ENCODE measurements around the gene OMP.

OMP gene

DNA sequence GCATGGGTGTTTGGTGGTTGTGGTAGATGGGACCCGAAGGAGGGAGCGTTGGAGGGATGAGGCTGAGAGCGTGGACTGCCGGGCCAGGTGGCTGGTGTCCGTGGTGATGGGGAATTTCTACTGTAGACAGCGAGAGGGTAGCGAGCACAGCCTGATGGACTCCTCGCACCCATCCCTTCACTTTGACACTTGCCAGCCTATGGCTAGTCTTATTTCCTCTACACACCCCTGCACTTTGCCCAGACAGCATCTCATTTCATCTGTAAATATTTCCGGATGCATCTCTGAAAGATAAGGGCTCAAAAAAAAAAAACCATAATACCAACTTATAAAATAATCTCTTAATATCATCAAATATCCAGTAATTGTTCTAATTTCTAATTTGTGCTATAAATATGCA lies 5.8 kb downstream of the OMP start:
- DNase-seq, result no peak

DNA sequence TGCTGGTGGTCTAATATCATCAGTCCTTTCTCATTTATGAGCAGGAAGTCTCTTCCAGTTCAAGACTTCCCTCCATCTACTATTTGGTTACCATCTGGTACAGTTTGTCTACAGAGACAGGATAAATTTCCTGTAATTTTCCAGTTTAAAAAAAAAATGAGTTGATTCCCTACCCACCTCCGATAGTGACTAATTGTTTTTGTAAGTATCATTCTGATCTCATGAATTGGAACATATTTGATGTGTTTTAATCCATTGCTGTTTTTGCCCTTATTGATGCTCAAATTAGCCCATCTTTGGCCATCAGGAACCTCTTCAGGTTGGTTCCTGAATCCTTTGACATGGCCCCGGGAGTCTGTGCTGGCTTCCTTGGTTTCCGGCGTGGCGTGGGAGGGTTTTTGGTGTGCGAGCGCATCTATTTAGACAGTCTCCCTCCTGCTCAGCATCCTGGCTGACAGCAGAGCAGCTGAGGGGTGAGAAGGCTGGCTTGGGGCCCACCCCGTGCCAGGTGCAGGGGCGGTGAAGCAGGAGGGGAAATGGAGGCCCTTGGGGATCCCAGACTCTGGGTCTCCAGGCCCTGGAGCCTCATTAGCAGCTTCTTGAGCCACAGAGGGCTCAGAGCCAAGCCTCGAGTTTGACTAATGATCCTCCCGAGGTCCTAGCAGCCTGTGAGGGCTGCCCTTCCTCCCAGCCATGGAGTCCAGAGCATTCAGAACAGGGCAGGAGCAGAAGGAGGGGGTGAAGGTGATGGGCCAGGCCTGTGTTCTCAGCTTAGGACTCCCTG lies 6.8 kb downstream of the OMP start:
- no peak for DNase-seq

- no peak for DNase-seq
These were observed 8.2 kb downstream of the OMP start for GRCh38 chr11:77110836-77111235.

- DNase-seq, result no peak
These were observed 8.6 kb downstream of the OMP start for GRCh38 chr11:77111277-77111676.

- no peak for DNase-seq
These were observed 9.3 kb downstream of the OMP start for GRCh38 chr11:77111946-77112345.

GRCh38 chr11:77112641-77113381 lies 10.2 kb downstream of the OMP start:
- no peak for DNase-seq

DNA sequence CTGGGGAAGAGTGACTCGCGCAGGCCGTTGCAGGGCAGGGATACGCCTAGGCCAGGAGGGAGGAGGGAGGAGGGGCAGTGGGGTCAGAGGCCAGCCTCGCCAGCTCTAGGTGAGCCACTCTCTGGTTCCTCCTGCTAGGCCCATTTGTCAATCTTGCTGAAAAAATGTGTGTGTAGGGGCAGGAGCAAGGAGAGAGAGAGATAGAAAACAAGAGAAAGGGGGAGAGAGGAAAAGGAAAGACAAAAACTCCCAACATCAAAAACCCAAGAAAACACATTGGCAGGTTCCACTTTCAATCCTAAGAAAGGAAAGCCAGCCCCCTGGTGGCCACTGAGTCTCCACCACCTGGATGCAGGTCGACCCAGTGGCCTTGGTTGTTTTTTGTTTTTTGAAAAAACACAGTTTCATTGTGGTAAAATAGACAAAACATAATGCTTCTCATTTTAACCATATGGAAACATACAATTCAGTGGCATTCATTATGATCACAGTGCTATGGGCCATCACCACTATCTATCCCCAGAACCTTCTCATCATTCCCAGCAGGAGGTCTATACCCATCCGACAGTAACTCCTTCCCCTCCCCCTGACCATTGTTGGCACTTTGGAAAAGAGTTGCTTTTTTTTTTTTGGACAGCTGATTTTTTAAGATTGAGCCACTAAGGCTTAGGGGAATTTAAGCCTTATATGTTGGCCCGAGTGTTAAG lies 10.9 kb downstream of the OMP start:
- DNase-seq, result no peak

DNA sequence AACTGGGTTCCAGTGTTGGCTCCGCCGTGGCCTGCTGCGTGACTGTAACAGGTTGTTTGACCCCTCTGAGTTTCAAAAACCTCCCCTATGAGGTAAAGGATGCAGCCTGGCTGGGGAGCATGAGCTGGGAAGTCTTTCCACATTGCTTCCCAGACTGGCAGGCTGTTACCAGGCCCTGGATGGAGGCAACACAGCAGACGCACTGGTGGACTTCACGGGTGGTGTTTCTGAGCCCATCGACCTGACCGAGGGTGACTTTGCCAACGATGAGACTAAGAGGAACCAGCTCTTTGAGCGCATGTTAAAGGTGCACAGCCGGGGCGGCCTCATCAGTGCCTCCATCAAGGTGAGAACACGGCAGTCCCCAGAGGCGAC lies 11.4 kb downstream of the OMP start:
- no peak for DNase-seq

GRCh38 chr11:77115181-77115611 lies 12.6 kb downstream of the OMP start:
- no peak for DNase-seq

DNA sequence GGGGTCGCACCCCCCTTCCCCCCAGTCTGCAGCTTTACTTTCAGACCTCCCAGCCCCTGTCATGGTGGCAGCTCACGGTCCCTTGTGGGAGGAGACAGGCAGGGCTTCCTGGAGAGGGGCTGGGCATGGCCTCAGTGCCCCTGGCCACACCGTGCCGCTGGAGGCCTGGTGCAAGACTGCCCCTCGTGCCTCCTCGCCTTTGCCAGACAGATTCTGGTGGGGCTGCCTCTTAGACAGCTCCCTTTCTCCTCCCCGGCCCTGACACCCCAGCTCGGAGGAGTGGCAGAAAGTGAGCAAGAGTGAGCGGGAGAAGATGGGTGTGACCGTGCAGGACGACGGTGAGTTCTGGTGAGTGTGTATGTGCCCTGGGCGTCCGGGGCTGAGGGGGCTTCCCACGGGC lies 13.3 kb downstream of the OMP start:
- no peak for DNase-seq

- no peak for DNase-seq
These were observed 14.9 kb downstream of the OMP start for GRCh38 chr11:77117492-77117891.

GRCh38 chr11:77118086-77118485 lies 15.4 kb downstream of the OMP start:
- DNase-seq, result no peak

GRCh38 chr11:77118971-77119370 lies 16.3 kb downstream of the OMP start:
- DNase-seq, result no peak

DNA sequence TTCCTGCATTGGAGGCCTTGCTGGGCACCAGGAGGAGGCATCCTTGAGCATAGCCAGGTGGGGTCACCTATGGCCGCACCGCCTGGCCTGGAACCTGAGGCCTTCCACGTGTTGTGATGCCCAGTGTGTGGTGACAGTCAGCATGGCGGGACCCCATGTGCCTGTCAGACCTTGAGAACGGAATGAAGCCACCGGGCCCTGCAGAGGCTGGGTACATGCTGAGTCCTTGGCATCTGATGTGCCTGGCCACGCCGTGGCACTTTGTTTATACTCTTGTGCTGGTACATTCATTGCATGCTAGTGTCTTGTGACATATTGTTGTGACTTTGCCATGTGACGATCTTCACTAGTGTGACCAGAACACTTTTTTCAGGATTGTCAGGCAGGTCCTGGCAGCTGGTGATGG lies 16.9 kb downstream of the OMP start:
- DNase-seq, result no peak

GRCh38 chr11:77120571-77120970 lies 17.9 kb downstream of the OMP start:
- DNase-seq, result no peak

DNA sequence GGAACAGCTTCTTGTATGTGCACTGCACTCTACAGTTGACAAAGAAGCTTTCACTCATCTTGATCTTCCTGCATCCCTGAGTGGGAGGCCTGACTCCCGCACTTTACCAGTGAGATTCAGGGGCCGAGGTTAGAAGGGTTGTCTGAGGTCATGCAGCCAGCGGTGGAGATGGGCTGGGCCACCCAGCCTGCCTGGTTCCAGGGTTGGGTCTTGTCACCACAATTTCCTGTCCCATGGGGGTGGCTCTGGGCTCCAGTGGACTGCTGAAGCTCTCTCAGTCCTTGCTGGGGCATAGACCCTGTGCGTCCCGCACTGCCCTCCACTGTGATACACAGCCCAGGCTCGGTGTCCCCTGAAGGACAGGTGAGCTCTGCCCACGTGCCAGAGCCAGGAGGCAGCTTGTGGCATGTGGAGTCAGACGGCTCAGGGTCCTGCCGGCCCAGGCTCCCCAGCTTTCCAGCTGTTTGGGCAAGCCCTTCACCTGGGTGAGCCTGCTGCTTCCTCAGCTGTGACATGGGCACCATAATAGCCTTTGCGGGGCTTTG lies 18.5 kb downstream of the OMP start:
- no peak for DNase-seq

DNA sequence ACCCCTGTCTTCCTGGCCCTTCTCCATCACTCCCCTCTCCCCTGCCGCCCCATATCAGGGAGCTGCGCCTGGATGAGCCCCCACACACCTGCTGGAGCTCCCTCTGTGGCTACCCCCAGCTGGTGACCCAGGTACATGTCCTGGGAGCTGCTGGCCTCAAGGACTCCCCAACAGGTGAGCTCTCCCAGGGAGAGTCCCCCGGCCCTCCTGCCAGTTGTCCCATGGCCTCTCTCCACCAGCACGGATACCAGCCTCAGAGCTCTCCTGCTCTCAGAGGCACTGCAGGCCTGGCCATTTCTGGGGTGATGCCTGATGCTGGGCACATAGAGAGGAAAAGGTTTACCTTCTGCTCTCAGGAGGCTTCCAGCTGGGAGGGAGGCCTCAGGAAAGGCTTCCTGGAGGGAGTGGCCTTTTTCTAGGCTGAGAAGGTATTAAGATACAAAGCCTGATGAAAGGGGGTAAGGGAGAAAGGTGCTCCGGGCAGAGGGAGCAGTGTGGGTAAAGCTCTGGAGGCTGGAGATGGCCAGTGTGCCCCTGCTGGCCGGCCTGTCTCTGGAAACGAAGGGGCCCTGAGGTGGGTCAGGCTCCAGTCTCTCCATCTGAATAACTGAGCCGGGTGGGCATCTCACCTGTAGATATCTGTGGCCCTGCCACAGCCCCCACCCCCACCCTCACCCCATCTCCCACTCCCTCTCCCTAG lies 19.4 kb downstream of the OMP start:
- DNase-seq, result no peak

DNA sequence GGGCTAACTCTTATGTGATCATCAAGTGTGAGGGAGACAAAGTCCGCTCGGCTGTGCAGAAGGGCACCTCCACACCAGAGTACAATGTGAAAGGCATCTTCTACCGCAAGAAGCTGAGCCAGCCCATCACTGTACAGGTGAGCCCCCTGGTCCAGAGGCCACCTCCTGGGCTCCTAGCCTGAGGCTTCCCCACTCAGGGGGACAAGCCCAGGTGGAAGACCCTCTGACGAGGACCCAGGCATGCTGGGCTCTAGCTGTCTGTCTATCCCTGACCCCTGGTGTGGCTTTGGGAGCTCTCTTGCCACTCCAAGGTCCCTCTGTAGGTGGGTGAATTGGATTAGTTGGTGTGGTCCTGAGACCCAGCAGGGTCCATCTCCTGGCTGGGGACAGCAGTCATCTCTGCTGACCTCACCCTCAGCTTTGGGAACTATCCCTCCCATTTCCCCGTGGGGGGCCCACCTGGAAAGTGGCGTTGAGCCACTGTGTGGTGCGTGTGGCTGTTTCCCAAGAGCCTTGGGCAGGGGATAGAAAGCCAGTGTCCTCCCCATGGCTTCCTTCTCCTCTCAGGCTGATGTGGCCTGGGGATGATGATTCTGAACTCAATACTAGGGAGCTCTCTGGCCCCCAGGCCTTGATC lies 20.1 kb downstream of the OMP start:
- DNase-seq, result no peak

- no peak for DNase-seq
These were observed 21.0 kb downstream of the OMP start for GRCh38 chr11:77123591-77123990.

GRCh38 chr11:77124041-77124440 lies 21.4 kb downstream of the OMP start:
- DNase-seq, result no peak

DNA sequence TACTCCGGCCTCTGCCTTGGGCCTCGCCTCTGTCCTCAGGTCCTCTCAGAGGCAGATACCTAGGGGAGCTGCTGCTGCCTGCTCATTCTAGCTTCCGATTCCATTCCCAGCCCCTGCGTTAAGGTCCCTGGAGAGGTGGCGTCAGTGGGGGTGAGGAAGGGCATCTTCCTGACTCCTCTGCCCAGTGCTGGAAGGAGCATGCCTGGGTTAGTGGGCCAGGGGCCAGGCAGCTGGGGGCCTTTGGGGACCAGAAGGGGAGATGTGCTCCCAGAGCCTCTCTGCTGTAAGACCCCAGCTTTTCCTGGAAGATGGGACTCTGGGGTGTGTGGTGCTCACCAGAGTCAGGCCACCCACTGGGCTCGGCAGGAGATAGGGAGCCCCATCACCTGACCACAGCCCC lies 21.8 kb downstream of the OMP start:
- no peak for DNase-seq

- no peak for DNase-seq
These were observed 22.6 kb downstream of the OMP start for GRCh38 chr11:77125191-77125590.

DNA sequence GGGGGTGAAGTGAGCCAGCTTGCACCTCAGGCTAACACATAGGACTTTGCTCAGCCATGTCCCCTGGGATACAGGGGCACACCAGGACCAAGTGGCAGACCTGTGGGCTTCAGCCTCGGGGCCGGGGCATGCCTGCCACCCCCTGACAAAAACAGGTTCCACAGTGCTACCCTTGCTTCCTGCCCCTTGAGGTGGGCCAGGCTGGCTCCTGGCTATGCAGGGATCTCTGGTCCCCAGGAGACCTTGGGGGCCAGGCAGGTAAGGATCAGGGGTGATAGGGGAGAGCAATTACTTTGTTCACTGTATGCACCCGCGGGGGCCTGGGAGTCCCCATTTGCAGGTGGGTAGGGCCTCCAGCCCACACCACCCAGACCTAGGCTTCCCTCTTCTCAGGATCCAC lies 23.1 kb downstream of the OMP start:
- DNase-seq, result no peak

Data from activated CD8-positive, alpha-beta memory T cell treated with anti-CD3 and anti-CD28 coated beads for 24 hours (primary cell).